ENCODE measurements around the gene PCDHGA3. TPM values are rescaled to one million over a fixed set of nuclear protein-coding genes. Genes with fewer than 3 reads are reported as not detected.

Gene PCDHGA3
- total and polyA plus RNA-seq, 2 donors (not counting 3 experiments of a cell fraction or from before 2014, with no cell fraction given) = 0.88 to 1.1 TPM

- Histone ChIP-seq H3K27ac (ENCODE audit: insufficient read depth, low read depth, low read length) (no peak within 1 kb of the TSS), H3K27me3 (ENCODE audit: control insufficient read depth in 2 of 2, insufficient read depth in 2 of 2, low read length in 2 of 2) (peaks cover 28 to 76% of the 10 kb centered on the region in 2 experiments), H3K4me2 (ENCODE audit: insufficient read depth, low read length) (no peak within 1 kb of the TSS), H3K9me3 (replicated peaks; ENCODE audit: control insufficient read depth, insufficient read depth, low read length) (peaks cover 2% of the 10 kb centered on the region), H4K20me1 (replicated peaks; ENCODE audit: control insufficient read depth, extremely low read depth, insufficient read depth, low read length) (no peaks in the 10 kb centered on the region), H3K4me1 (ENCODE audit: control insufficient read depth, extremely low read depth, insufficient read depth, low read length) (no peaks in the 10 kb centered on the region), H3K79me2 (ENCODE audit: control insufficient read depth, insufficient read depth, low read length) (no peaks in the 10 kb centered on the region), H3K9me1 (replicated peaks; ENCODE audit: control insufficient read depth, extremely low read depth, insufficient read depth, low read length) (no peaks in the 10 kb centered on the region), H2AFZ (ENCODE audit: low read depth, low read length) (no peak within 1 kb of the TSS), H3K36me3 (ENCODE audit: control insufficient read depth in 2 of 2, extremely low read depth in 1 of 2, insufficient read depth in 2 of 2, low read length in 2 of 2) (no peaks in the 10 kb centered on the region), H3K4me3 (replicated peaks in 1 of 3; ENCODE audit: insufficient read depth in 1 of 3, low read depth in 1 of 3, low read length in 3 of 3) (no peak within 1 kb of the TSS), H3K9ac (replicated peaks; ENCODE audit: extremely low read depth, insufficient read depth, low read length) (no peak within 1 kb of the TSS)
- DNase-seq (ENCODE audit: low read depth, low spot score) (no peak), FAIRE-seq (peak; percentile 26)
- intact Hi-C loops (cut with micrococcal nuclease) (no loop called here), dilution Hi-C loops (cut with MboI; ENCODE audit: extremely low pct_ligation_motif_present, low sequenced_read_pairs) (no loop called here)
- CTCF ChIA-PET = interaction anchor here (0.8 to 3.7 kb wide), 5 partner anchors 19 to 171 kb away, joined by 3 to 16 read pairs (median 4); partner anchors contain the start of genes PCDHGA10, PCDHGA3 and PCDHGA6
- POLR2A ChIA-PET = no interaction called here
- BruUV-seq (replicated peaks) = no TSS peak
- TF ChIP-seq POLR2A (IDR thresholded peaks at IDR 0.05; ENCODE audit: low read depth, low read length) (no peak), POLR2AphosphoS5 (IDR thresholded peaks at IDR 0.05; ENCODE audit: insufficient read depth, low read depth, low read length) (no peak), FOS (IDR thresholded peaks at IDR 0.05; ENCODE audit: borderline replicate concordance, insufficient read depth, low read length) (no peak), CTCF (IDR thresholded peaks at IDR 0.05; ENCODE audit: extremely low read depth in 1 of 2, insufficient read depth in 1 of 2, low read depth in 1 of 2, low read length in 2 of 2) (peak in 1 of 2 donors; percentile 18), EZH2 (IDR thresholded peaks at IDR 0.05; ENCODE audit: borderline replicate concordance, low read depth, low read length, severe bottlenecking) (no peak), MAX (IDR thresholded peaks at IDR 0.05; ENCODE audit: insufficient read depth, insufficient read length) (no peak)
Measured at GRCh38 chr5:141392429-141393198, 49.0 kb downstream of the PCDHGA3 start, which contains the start of gene PCDHGA8. Gene PCDHGA8 (plus strand): TSS chr5:141392633. CDS start chr5:141392814, 181 bp downstream.

Data from endothelial cell of umbilical vein (primary cell).